Calu3 (cell line): ENCODE results near the gene TRIM42. TPM values are rescaled to one million over a fixed set of nuclear protein-coding genes. Genes with fewer than 3 reads are reported as not detected.

Experiments used
- BruUV-seq: library from RNA; stranded (reverse); fragments of 400-500 nt; replicated peaks from 2 replicates; lab custom pipeline; 2021; lab: Mats Ljungman, UMichigan
- CTCF ChIA-PET: fragments of 300-600 bp; sonication (Branson Sonifier 250); formaldehyde crosslinking; loops from one replicate; lab custom pipeline; 2022; ENCODE audit warnings: antibody characterized with exemption; lab: Charles Lee
- DNase-seq: peaks from one replicate; pipeline ENCODE4 v3.0.0; 2022
- H3K27ac Mint-ChIP-seq: one replicate; pipeline ENCODE4 v1.8.0; 2022; ENCODE audit warnings: mixed read lengths; ENCODE audit not compliant: unreplicated experiment
- H3K27me3 Mint-ChIP-seq: one replicate; pipeline ENCODE4 v1.8.0; 2022; ENCODE audit warnings: mixed read lengths; ENCODE audit not compliant: unreplicated experiment
- H3K36me3 Mint-ChIP-seq: one replicate; pipeline ENCODE4 v1.8.0; 2022; ENCODE audit warnings: mild to moderate bottlenecking, moderate library complexity, mixed read lengths; ENCODE audit not compliant: insufficient read depth, unreplicated experiment
- H3K4me1 Mint-ChIP-seq: one replicate; pipeline ENCODE4 v1.8.0; 2022; ENCODE audit warnings: mild to moderate bottlenecking, low read depth, mixed read lengths; ENCODE audit not compliant: unreplicated experiment
- H3K4me3 Mint-ChIP-seq: one replicate; pipeline ENCODE4 v1.8.0; 2022; ENCODE audit warnings: mild to moderate bottlenecking, low read depth, moderate library complexity, mixed read lengths; ENCODE audit not compliant: unreplicated experiment
- H3K9me3 Mint-ChIP-seq: one replicate; pipeline ENCODE4 v1.8.0; 2022; ENCODE audit warnings: low read depth, mixed read lengths; ENCODE audit not compliant: unreplicated experiment
- CTCF ChIP-seq: fragments of 200-600 bp; IDR thresholded peaks from one replicate; pipeline ENCODE4 v1.8.0; 2022; ENCODE audit warnings: antibody characterized with exemption; ENCODE audit not compliant: unreplicated experiment
- intact Hi-C: fragments of 100-400 bp; cut with micrococcal nuclease; formaldehyde crosslinking; loops from one replicate; pipeline ENCODE4 v1.10.0; 2022; ENCODE audit not compliant: unreplicated experiment
- total RNA-seq: library from RNA; stranded (reverse); gene quantifications from 2 replicates; pipeline ENCODE4 v1.2.3, GENCODE V29; 2022

TRIM42 gene
- total RNA-seq, 1 experiment from 2014 or later, result not detected

GRCh38 chr3:140723576-140723975, 45.7 kb downstream of the TRIM42 start:
- TF ChIP-seq CTCF, result no peak
- peaks cover 11% of the 10 kb centered on the region for H3K4me1 Mint-ChIP-seq

DNA sequence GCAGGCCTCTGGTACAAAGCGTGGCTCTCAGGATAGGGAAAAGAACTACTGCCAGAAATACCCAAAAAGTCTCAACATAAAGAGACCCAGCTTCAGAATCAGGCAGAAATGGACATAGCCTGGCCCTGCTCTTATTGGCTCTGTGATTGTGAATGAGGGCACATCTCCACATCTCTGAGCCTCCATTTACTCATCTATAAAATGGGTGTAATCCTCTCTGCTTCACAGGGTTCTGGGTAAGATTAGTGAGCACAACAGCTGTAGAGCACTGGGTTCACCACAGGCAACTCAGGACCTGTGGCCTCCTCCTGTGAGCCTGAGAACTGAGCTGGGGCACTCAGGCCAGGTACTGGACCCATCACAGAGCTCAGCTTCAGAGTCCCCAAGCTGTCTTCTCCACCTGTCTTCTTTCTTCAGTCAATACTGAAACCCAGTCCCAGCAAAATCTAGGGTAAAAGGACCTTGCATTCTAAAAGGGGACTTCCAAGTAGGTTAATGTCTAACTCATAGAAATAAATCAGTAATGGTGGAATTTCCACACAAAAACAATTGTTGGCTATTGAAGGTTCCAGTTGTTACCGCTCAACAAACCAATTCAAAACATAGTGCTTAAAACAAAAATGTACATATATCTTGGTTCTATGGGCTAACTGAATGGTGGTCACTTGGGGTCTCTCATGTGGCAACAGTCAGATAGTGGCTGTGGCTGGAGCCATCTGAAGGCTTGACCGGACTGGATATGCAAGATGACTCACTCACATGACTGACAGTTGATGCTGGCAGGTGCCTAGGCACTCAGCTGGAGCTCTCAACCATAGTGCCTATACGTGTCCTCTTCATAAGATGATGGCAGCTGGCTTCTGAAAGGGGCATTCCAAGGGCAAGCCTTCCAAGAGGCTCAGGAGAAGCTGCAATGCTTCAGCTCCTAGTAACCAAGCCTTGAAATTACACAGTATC, 47.3 kb downstream of the TRIM42 start:
- CTCF ChIA-PET, result no interaction called here
- Mint-ChIP-seq H3K9me3 (no peaks in the 10 kb centered on the region), H3K36me3 (no peaks in the 10 kb centered on the region), H3K27ac (no peak overlapping the region), H3K4me1 (peaks cover 11% of the 10 kb centered on the region), H3K27me3 (peaks cover 10% of the 10 kb centered on the region), H3K4me3 (no peak overlapping the region)
- intact Hi-C loops, result loop anchor here (5.0 kb wide), 1 partner anchor 93 kb away; no protein-coding TSS in a partner anchor
- no peak for TF ChIP-seq CTCF
- DNase-seq, result no peak
- BruUV-seq, result no TSS peak

More at GRCh38 chr3:140723576-140723975, 45.7 kb downstream of the TRIM42 start:
- intact Hi-C loops, result no loop called here
- Mint-ChIP-seq H3K27ac (no peak overlapping the region), H3K36me3 (no peaks in the 10 kb centered on the region), H3K4me3 (no peak overlapping the region), H3K27me3 (no peaks in the 10 kb centered on the region), H3K9me3 (peaks cover 3% of the 10 kb centered on the region)
- no TSS peak for BruUV-seq
- CTCF ChIA-PET, result no interaction called here
- no peak for DNase-seq

GRCh38 chr3:140726066-140726465, 48.2 kb downstream of the TRIM42 start:
- H3K9me3 Mint-ChIP-seq, result no peaks in the 10 kb centered on the region
- peaks cover 11% of the 10 kb centered on the region for H3K4me1 Mint-ChIP-seq
- H3K36me3 Mint-ChIP-seq, result no peaks in the 10 kb centered on the region
- CTCF ChIA-PET, result no interaction called here
- no peak overlapping the region for H3K27ac Mint-ChIP-seq
- intact Hi-C loops, result loop anchor here (5.0 kb wide), 1 partner anchor 94 kb away; no protein-coding TSS in a partner anchor
- no peak for DNase-seq
- peaks cover 18% of the 10 kb centered on the region for H3K27me3 Mint-ChIP-seq
- TF ChIP-seq CTCF, result no peak
- BruUV-seq, result no TSS peak
- no peak overlapping the region for H3K4me3 Mint-ChIP-seq

DNA sequence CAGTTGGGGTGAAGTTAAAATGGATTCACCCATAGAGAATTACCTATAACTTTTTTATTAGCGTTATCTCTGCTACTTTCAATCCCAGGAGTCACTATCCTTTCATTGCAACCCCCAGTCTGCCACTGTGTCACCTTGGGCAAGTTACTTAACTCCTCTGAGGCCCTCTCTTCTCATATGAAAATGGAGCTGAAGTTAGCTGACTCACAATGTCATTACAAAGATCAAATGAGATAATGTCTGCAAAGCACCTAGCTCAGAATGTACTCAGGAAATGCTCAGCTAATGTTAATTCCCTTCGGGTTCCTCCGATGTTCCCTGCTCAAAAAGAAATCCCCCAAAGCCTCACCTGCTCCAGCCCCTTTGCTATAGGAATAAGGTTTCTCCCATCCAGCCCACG, 50.0 kb downstream of the TRIM42 start:
- Mint-ChIP-seq H3K36me3 (no peaks in the 10 kb centered on the region), H3K4me1 (peaks cover 11% of the 10 kb centered on the region), H3K27ac (peak overlapping the region; percentile 9), H3K4me3 (no peak overlapping the region), H3K9me3 (peaks cover 3% of the 10 kb centered on the region), H3K27me3 (peaks cover 36% of the 10 kb centered on the region)
- no peak for TF ChIP-seq CTCF
- no peak for DNase-seq
- CTCF ChIA-PET, result interaction anchor here (0.9 kb wide), 1 partner anchor 9 kb away, joined by 4 read pairs; no protein-coding TSS in a partner anchor
- intact Hi-C loops, result loop anchor here (5.0 kb wide), 1 partner anchor 96 kb away; no protein-coding TSS in a partner anchor
- BruUV-seq, result no TSS peak
